ENCODE results near the gene DGKI.

GRCh38 chr7:137862964-137863363, 16.2 kb upstream of the DGKI start:
- TF ChIP-seq POLR2A (IDR thresholded peaks at IDR 0.05), result no peak
- TF ChIP-seq, protein P1, sequence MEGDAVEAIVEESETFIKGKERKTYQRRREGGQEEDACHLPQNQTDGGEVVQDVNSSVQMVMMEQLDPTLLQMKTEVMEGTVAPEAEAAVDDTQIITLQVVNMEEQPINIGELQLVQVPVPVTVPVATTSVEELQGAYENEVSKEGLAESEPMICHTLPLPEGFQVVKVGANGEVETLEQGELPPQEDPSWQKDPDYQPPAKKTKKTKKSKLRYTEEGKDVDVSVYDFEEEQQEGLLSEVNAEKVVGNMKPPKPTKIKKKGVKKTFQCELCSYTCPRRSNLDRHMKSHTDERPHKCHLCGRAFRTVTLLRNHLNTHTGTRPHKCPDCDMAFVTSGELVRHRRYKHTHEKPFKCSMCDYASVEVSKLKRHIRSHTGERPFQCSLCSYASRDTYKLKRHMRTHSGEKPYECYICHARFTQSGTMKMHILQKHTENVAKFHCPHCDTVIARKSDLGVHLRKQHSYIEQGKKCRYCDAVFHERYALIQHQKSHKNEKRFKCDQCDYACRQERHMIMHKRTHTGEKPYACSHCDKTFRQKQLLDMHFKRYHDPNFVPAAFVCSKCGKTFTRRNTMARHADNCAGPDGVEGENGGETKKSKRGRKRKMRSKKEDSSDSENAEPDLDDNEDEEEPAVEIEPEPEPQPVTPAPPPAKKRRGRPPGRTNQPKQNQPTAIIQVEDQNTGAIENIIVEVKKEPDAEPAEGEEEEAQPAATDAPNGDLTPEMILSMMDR (IDR thresholded peaks at IDR 0.05), result no peak
